ENCODE data around the gene XPNPEP1. TPM values are rescaled to one million over a fixed set of nuclear protein-coding genes. Genes with fewer than 3 reads are reported as not detected.
A peak's percentile ranks its signal among the peaks of the same experiment; 100 is the strongest.

The XPNPEP1 gene
- total RNA-seq, 1 donor from 2014 or later = 202 TPM

DNA sequence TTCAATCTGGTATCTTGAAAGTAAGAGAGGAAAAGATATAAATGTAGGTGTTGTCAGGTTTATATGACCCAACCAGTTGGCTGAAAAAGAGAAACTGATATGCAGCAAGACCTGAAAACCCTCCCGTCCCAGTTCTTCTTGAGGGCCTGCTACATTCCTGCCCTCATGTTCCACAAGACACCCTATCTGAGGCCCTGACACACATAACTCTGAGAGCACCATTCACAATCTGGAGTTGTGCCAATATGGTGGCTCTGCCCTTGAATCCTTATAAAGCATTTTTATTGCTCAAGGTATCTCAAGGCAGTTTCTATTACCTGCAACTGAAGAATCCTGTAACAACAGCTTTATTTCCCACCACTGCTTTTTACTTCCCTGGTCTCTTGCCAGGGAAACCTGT, 17.0 kb downstream of the XPNPEP1 start:
- Mint-ChIP-seq H3K36me3 (ENCODE audit: low read depth, unreplicated experiment) (peaks cover 60% of the 10 kb centered on the region), H3K9me3 (ENCODE audit: unreplicated experiment) (no peaks in the 10 kb centered on the region), H3K4me3 (ENCODE audit: unreplicated experiment) (no peak overlapping the region), H3K27me3 (ENCODE audit: unreplicated experiment) (peaks cover 1% of the 10 kb centered on the region), H3K27ac (ENCODE audit: unreplicated experiment) (no peak overlapping the region), H3K4me1 (ENCODE audit: unreplicated experiment) (peaks cover 7% of the 10 kb centered on the region)
- TF ChIP-seq, protein P1, sequence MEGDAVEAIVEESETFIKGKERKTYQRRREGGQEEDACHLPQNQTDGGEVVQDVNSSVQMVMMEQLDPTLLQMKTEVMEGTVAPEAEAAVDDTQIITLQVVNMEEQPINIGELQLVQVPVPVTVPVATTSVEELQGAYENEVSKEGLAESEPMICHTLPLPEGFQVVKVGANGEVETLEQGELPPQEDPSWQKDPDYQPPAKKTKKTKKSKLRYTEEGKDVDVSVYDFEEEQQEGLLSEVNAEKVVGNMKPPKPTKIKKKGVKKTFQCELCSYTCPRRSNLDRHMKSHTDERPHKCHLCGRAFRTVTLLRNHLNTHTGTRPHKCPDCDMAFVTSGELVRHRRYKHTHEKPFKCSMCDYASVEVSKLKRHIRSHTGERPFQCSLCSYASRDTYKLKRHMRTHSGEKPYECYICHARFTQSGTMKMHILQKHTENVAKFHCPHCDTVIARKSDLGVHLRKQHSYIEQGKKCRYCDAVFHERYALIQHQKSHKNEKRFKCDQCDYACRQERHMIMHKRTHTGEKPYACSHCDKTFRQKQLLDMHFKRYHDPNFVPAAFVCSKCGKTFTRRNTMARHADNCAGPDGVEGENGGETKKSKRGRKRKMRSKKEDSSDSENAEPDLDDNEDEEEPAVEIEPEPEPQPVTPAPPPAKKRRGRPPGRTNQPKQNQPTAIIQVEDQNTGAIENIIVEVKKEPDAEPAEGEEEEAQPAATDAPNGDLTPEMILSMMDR (IDR thresholded peaks at IDR 0.05; ENCODE audit: unreplicated experiment) = no peak
- no peak for DNase-seq (ENCODE audit: low spot score)

DNA sequence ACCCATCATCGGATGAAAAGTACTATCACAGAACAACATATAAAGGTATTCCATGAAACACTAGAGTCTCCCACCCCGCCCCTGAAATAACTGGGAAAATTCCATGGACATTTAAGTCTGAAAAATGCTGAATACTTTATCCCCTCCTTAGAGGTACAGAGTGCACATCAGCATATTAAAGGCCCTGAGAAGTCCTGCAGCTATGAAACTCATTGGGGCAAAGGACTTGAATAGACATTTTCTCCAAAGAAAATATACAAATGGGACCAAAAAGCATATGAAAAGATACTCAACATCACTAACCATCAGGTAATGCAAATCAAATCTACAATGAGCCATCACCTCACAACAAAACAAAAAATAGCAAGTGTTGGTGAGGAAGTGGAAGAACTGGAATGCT, 18.9 kb downstream of the XPNPEP1 start:
- H3K4me3 Mint-ChIP-seq (ENCODE audit: unreplicated experiment) = peak overlapping the region; percentile 20
- peaks cover 21% of the 10 kb centered on the region for H3K4me1 Mint-ChIP-seq (ENCODE audit: unreplicated experiment)
- DNase-seq (ENCODE audit: low spot score) = no peak
- H3K27ac Mint-ChIP-seq (ENCODE audit: unreplicated experiment) = no peak overlapping the region
- peaks cover 1% of the 10 kb centered on the region for H3K27me3 Mint-ChIP-seq (ENCODE audit: unreplicated experiment)
- peaks cover 63% of the 10 kb centered on the region for H3K36me3 Mint-ChIP-seq (ENCODE audit: low read depth, unreplicated experiment)
- no peaks in the 10 kb centered on the region for H3K9me3 Mint-ChIP-seq (ENCODE audit: unreplicated experiment)
- TF ChIP-seq, protein P1 (IDR thresholded peaks at IDR 0.05; ENCODE audit: unreplicated experiment) = no peak

DNA sequence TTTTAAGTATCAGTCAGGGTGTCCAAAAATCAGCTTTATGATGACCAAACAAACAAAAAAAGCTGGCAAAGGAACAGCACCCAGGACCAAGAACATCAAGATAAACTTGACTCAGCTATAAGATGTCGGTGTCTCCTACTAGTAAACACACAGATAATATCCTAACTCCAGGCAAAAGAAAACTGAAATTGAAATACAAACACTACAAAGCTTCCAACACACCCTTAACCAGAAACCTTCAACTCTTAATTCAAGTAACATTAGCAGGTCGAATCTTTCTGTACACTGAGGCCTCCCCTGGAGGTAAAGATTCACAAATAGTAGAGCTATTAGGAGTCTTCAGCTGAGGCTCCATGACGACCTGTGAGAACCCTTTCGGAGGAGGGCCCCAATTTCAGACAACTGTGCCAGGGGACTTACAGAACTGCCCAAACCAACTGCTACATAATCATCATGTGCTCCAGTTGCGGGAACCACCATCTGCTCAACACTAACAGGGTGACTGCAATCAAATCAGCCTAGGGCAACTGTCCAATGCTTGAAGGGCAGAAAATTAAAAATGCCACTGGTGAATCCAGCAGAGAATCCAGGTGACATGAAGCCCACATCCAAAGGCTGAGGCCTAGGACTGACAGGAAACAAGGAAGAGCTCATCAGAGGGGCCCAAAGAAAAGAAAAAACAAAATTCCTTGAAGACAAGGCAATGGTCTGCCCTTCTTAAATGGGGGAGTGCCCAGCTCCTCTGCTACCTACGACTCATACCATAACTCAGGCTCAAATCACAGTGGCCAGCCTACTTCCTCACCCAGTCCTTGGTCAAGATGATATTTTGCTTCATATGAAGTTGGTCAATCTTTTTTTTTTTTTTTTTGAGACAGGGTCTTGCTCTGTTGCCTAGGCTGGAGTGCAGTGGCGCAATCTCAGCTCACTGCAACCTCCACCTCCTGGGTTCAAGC, 20.0 kb downstream of the XPNPEP1 start:
- Mint-ChIP-seq H3K27ac (ENCODE audit: unreplicated experiment) (no peak overlapping the region), H3K4me3 (ENCODE audit: unreplicated experiment) (no peak overlapping the region), H3K4me1 (ENCODE audit: unreplicated experiment) (peaks cover 22% of the 10 kb centered on the region), H3K27me3 (ENCODE audit: unreplicated experiment) (peaks cover 1% of the 10 kb centered on the region), H3K36me3 (ENCODE audit: low read depth, unreplicated experiment) (peaks cover 67% of the 10 kb centered on the region), H3K9me3 (ENCODE audit: unreplicated experiment) (no peaks in the 10 kb centered on the region)
- no peak for DNase-seq (ENCODE audit: low spot score)
- TF ChIP-seq, protein P1 (IDR thresholded peaks at IDR 0.05; ENCODE audit: unreplicated experiment) = no peak

DNA sequence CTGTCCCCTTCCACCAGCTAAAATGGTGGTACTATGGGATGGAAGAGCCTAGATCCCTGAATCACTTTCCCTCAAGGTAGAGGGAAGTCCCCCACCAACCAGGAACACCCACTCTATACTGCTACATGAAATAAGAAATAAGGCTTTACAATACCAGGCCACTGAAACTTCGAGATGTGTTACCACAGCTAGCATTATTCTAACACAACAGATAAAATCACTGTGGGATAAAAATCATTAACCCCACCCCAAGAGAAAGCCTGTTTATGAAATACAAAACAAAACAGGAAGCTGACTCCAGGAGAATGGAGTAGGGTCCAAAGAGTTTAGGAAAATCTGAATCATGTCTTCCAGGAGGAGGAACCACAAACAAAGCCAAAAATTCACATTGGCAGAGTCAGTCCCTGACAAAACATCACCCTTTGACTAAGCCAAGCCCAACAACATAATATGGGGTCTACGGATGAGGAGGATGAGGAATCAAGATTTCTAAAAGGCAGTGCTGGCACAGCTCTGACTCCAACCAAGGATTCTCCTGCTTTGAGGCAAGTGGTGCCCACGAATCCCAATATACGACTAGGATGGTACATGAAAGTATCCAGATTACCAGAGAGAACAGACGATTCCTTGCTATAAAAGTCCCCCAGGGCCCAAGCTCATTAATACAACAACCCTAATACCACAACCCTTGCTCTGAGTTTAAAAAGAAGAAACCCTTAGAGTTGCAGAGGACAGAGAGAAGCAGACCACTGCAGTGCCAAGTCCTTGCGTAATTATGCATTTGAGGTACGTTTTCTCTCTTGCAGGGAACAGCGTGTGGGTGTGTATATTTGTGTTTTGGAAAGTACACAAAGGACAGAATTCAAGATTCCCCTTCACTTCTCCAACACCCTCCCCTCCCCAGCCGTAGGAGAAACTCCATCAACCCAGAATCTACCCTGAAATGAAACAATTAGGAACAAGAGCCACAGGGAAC, 23.7 kb downstream of the XPNPEP1 start:
- TF ChIP-seq, protein P1 (IDR thresholded peaks at IDR 0.05; ENCODE audit: unreplicated experiment) = no peak
- Mint-ChIP-seq H3K9me3 (ENCODE audit: unreplicated experiment) (no peaks in the 10 kb centered on the region), H3K4me3 (ENCODE audit: unreplicated experiment) (peak overlapping the region; percentile 34), H3K36me3 (ENCODE audit: low read depth, unreplicated experiment) (peaks cover 72% of the 10 kb centered on the region), H3K27ac (ENCODE audit: unreplicated experiment) (no peak overlapping the region), H3K4me1 (ENCODE audit: unreplicated experiment) (peaks cover 36% of the 10 kb centered on the region), H3K27me3 (ENCODE audit: unreplicated experiment) (peaks cover 8% of the 10 kb centered on the region)
- DNase-seq (ENCODE audit: low spot score) = no peak

All from endothelial cell (in vitro differentiated cells).